ENCODE measurements around the gene BRINP1.

BRINP1 gene

GRCh38 chr9:119343059-119343990 is 25.9 kb downstream of the BRINP1 start:
- no peak for DNase-seq (ENCODE audit: low spot score)

GRCh38 chr9:119339056-119339455 is 30.2 kb downstream of the BRINP1 start:
- DNase-seq (ENCODE audit: low spot score) = peak; percentile 31

GRCh38 chr9:119337573-119337972 is 31.7 kb downstream of the BRINP1 start:
- no peak for DNase-seq (ENCODE audit: low spot score)

GRCh38 chr9:119334745-119335144 is 34.5 kb downstream of the BRINP1 start:
- DNase-seq (ENCODE audit: low spot score) = no peak

- DNase-seq (ENCODE audit: low spot score) = no peak
These were observed 35.6 kb downstream of the BRINP1 start for GRCh38 chr9:119333507-119334229.

GRCh38 chr9:119332522-119332921 is 36.7 kb downstream of the BRINP1 start:
- DNase-seq (ENCODE audit: low spot score) = no peak

GRCh38 chr9:119322184-119322583 is 47.1 kb downstream of the BRINP1 start:
- DNase-seq (ENCODE audit: low spot score) = no peak

- peak; percentile 64 for DNase-seq (ENCODE audit: low spot score)
These were observed 50.9 kb downstream of the BRINP1 start for GRCh38 chr9:119318371-119318770.

- DNase-seq (ENCODE audit: low spot score) = no peak
These were observed 55.4 kb downstream of the BRINP1 start for GRCh38 chr9:119313846-119314245.

GRCh38 chr9:119310741-119311140 is 58.5 kb downstream of the BRINP1 start:
- DNase-seq (ENCODE audit: low spot score) = no peak

GRCh38 chr9:119307471-119307870 is 61.8 kb downstream of the BRINP1 start:
- DNase-seq (ENCODE audit: low spot score) = no peak

GRCh38 chr9:119304555-119304954 is 64.7 kb downstream of the BRINP1 start:
- no peak for DNase-seq (ENCODE audit: low spot score)

GRCh38 chr9:119302988-119303698 is 66.1 kb downstream of the BRINP1 start:
- DNase-seq (ENCODE audit: low spot score) = no peak

- DNase-seq (ENCODE audit: low spot score) = no peak
These were observed 71.0 kb downstream of the BRINP1 start for GRCh38 chr9:119298076-119298853.

GRCh38 chr9:119291554-119291953 is 77.7 kb downstream of the BRINP1 start:
- no peak for DNase-seq (ENCODE audit: low spot score)

- DNase-seq (ENCODE audit: low spot score) = peak; percentile 65
These were observed 79.3 kb downstream of the BRINP1 start for GRCh38 chr9:119289740-119290433.

- DNase-seq (ENCODE audit: low spot score) = peak; percentile 67
These were observed 84.5 kb downstream of the BRINP1 start for GRCh38 chr9:119284587-119285337.

- peak; percentile 80 for DNase-seq (ENCODE audit: low spot score)
These were observed 85.1 kb downstream of the BRINP1 start for GRCh38 chr9:119284118-119284517.

- DNase-seq (ENCODE audit: low spot score) = peak; percentile 49
These were observed 86.0 kb downstream of the BRINP1 start for GRCh38 chr9:119283078-119283794.
